Astrocyte (in vitro differentiated cells and primary cell): ENCODE measurements around the gene FAHD2A.
"Not testable (repeated sequence)": the region's sequence is repeated elsewhere in the genome, so short reads cannot be mapped to it uniquely, and the experiment has no call there.

Experiments
- EZH2 ChIP-seq: IDR thresholded peaks from 2 replicates; pipeline ENCODE4 v1.6.1; 2012; ENCODE audit warnings: mild to moderate bottlenecking, low read length, inconsistent platforms; ENCODE audit not compliant: insufficient read depth
- TF ChIP-seq, protein P1 (sequence below): IDR thresholded peaks from 2 replicates; pipeline ENCODE4 v1.5.1; 2011; ENCODE audit warnings: low read depth, mild to moderate bottlenecking, inconsistent platforms, low read length, moderate library complexity; ENCODE audit not compliant: insufficient read depth

DNA sequence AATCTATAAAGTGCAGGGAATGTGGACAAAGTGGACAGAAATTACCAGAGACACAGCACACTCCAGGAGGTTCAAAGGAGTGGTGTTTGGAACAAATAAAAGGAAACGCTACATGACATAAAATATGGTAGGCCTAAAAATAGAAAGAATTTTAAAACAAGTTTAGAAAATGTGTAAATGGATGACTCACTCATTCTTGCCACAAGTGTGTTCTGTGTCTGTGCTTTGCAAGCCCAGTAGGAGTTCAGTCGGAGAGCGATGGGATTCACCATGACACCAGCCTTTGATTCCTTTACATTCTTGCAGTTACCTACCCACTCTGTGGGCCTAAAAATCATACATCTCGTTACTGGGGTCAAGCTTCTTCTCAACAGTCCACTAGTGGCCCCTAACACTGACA, 30.9 kb downstream of the FAHD2A start:
- TF ChIP-seq, protein P1, sequence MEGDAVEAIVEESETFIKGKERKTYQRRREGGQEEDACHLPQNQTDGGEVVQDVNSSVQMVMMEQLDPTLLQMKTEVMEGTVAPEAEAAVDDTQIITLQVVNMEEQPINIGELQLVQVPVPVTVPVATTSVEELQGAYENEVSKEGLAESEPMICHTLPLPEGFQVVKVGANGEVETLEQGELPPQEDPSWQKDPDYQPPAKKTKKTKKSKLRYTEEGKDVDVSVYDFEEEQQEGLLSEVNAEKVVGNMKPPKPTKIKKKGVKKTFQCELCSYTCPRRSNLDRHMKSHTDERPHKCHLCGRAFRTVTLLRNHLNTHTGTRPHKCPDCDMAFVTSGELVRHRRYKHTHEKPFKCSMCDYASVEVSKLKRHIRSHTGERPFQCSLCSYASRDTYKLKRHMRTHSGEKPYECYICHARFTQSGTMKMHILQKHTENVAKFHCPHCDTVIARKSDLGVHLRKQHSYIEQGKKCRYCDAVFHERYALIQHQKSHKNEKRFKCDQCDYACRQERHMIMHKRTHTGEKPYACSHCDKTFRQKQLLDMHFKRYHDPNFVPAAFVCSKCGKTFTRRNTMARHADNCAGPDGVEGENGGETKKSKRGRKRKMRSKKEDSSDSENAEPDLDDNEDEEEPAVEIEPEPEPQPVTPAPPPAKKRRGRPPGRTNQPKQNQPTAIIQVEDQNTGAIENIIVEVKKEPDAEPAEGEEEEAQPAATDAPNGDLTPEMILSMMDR: not testable (repeated sequence)
- not testable (repeated sequence) for TF ChIP-seq EZH2
